Measurements from ENCODE around the gene MPPED1.

Gene MPPED1

GRCh38 chr22:43411869-43412807 lies at the start of gene MPPED1:
TSS of gene MPPED1 (plus strand) at chr22:43412014. CDS start at chr22:43424986, 12,972 bp downstream.
- no peak for DNase-seq

GRCh38 chr22:43363315-43364168 lies 48.3 kb upstream of the MPPED1 start:
- no peak for DNase-seq

DNA sequence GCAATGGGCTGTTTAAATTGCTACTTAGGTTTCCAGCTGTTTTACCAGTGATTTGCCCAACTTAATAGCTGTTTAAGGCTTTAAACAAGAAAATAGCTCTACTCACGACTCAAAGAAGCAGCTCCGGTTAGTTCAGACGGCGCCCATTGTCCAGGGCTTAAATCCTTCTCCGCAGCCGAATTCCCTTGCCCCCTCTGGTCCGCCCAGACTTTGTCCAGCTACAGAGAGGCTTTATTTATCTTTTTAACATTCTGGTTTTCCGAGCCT lies 47.7 kb upstream of the MPPED1 start:
- no peak for DNase-seq

DNA sequence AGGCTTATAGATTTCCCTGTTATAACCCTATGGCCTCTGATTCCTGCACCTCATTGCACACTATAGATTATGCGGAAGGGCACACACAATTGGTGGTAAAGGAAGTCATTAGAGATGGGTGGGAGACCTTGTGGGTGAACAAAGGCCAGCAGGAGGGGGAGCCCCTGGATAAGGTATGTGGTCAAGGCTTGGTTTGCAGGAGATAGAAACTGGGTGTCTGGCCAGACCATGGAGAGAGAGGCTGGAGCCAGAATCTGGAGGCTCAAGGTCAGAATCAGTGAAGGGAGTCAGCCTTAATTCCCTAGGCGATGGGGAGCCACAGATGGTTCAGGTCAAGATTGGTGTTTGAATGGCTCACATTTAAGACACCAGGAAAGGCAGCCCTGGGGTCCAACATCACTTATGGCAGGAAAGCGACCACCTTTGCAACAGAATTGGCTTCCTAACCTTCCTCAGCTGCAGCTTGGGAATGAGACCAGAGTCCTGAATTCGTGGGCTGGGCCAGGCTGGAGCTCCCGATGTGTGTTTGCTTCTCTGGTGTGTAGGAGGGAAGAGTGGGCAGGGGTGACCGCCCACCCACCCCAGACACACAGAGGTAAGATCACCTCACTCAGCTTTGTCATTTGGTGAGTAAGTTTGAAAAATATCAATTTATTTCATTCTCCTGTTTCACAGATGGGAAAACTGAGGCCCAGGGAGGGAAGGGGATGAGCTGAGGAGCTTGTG lies 45.9 kb upstream of the MPPED1 start:
- no peak for DNase-seq

DNA sequence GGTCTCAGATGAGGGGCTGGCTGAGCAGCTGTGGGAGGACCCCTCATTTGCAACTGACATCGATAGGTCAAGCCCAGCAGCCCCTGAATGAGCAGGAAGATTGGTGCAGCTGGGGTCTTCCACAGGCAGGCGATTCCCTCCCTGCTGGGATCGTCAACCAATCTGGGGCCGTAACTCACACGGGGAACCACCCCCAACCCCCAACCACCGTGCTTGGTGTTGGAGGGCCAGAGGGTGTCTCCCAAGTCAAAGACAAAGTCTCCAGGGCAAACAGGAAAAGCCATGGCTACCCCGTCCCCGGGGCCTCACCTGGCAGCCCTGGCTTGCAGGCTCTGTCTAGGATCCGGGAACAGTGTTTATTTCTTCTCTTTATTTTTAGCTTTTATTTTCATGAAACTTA lies 41.8 kb upstream of the MPPED1 start:
- DNase-seq, result no peak

DNA sequence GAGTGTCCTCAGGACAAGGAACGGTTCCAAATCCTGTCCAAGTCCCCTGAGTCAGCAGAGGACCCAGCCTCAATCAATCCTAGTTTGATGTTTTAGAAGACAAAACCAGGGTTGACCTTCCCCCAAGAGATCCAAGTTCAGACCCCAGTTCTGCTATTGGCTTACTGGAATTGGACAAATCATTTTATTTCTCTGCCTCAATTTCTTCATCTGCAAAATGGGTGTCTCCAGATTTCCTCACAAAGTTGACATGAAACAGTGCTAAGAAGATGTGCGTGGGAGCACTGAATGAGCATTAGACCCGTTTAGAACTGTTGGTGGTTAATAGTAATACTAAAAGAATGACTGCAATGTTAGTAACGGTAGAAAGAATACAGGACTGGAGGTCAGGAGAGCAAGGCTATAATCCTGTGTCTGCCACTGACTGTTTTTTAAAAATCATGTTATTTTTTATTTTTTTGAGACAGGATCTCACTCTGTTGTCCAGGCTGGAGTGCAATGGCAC lies 35.8 kb upstream of the MPPED1 start:
- DNase-seq, result no peak

DNA sequence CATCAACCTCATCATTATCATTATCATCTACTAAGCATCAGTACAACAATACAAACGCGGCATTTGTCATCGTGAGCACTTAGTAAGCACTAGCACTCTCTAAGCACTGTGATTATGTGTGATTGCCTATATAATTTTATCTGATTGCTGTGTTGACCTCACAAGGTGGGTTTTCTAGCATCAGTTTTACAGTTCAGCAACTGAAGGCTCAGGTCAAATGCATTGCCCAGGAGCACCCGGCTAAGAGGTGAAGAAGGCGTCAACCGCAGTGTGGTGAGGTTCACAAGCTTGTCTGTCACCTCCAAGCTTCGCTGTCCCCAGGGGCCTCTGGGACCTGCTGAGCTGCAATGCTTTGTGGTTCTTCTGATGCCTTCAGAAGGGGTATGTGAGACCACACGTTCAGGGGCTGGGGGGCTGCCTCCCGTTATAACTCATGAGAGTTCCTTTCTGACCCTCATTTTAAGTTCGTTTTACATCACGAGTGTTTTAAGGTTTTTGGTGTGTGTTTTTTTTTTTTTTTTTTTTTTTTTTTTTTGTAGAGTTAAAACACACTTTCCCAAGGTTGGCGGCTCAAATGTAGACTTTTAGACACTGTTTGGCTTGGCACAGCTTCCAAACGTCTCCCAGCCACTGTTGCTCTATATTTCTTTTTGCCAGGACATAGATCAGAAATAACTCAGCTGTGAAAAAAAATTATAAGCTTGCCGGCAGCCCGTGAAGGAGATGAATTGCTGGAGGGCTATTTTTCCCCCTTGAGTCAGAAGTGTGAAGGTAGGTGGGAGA lies 34.9 kb upstream of the MPPED1 start:
- no peak for DNase-seq

GRCh38 chr22:43377548-43377895 lies 34.3 kb upstream of the MPPED1 start:
- no peak for DNase-seq

GRCh38 chr22:43377896-43378704 lies 33.7 kb upstream of the MPPED1 start:
- DNase-seq, result no peak

- DNase-seq, result no peak
These were observed 30.1 kb upstream of the MPPED1 start for GRCh38 chr22:43381693-43382092.

- DNase-seq, result no peak
These were observed 27.0 kb upstream of the MPPED1 start for GRCh38 chr22:43384863-43385262.

DNA sequence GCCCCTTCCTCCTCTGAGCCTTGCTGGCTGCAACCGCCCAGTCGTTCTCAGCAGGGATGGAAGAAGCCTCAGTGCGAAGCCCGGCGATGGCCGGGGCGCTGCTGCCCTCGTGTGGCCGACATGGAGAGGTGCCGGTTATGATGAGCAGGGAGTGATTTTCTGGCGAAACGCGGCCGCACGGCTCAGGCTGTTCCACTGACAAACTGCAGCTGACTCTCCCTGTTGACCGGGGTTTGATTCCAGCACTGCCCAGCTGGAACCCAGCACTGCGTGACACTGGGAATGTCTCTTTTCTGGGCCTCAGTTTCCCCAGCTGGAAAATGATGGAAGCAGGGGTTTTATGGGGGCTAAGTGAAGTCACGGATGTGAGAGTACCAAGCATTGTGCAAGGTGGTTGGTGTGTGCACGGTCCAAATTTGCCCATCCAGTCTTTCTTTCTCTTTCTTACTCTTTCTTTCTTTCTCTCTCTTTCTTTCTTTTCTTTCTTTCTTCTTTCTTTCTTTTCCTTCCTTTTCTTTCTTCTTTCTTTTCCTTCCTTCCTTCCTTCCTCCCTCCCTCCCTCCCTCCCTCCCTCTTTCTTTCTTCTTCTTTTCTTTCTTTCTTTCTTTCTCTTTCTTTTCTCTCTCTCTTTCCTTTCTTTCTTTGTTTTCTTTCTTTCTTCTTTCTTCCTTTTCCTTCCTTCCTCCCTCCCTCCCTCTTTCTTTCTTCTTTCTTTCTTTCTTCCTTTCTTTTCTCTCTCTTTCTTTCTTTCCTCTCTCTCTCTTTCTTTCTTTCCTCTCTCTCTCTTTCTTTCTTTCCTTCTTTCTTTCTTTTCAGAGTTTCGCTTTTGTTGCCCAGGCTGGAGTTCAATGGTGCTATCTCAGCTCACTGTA lies 25.8 kb upstream of the MPPED1 start:
- DNase-seq, result peak; percentile 24

- DNase-seq, result no peak
These were observed 24.0 kb upstream of the MPPED1 start for GRCh38 chr22:43387815-43388214.

DNA sequence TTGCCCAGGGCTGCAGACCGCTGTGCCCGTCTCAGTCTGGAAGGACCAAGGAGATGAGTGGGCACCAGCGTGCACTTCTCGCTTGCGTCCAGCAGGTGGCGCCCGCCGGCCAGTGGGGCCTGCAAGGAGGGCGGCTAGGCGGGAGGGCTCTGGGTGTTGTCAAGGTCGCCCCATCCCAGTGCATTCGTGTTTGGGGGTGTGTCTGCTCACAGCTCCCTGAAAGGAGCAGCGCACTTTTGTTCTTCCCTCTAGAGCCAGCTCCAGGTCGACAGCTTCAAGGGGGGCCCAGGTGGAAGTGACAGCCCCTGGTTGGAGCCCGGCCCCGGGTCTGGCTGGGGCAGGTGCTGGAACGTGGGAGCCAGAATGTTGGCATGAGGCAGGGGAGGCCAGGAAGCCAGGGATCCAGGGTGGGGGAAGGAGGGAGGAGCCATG lies 23.4 kb upstream of the MPPED1 start:
- peak; percentile 17 for DNase-seq

DNA sequence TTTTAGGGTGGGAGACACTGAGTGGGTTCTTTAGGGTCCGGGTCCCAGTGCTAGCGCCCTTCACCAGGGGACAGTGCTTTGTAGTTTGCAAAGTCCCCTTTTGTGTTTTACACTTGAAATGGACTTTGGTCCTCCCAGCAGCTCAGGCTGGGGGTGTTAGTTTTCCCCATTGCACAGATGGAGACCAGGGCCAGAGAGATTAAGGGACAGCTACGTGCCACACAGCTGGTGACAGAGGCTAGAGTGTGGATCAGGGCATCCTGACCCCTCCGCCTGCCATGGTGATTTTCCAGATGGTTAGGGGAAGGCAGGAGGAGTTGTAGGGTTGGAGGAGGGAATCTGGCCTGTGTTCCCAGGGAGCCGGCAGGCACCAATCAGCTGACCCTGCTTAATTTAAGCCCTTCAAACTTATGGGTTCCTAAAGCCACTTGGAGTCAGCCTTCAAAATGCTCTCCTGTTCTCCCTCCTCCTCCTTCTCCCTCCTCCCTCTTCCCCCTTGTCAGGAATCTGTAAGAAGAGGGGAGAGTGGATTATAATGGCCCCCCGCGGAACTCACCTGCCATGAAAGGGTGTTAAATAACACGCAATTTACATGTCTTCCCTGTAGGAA lies 22.5 kb upstream of the MPPED1 start:
- no peak for DNase-seq

DNA sequence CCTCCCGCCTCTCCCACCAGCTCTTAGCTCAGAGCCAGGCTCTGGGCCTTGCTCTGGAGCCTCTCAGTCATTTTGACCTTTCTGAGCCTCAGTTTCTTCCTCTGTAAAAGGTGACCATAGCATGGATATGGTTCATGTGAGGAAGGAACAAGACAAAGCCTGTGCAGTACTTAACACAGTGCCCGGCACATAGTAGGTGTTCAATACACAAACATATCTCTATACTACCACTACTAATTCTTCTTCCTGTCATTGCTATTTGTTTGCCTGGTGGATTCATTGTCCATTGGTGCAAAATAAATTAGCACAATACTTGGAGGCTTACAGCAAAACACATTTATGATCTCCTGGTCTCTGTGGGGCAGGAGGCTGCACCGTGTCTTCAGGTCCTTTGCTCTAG lies 21.6 kb upstream of the MPPED1 start:
- no peak for DNase-seq

DNA sequence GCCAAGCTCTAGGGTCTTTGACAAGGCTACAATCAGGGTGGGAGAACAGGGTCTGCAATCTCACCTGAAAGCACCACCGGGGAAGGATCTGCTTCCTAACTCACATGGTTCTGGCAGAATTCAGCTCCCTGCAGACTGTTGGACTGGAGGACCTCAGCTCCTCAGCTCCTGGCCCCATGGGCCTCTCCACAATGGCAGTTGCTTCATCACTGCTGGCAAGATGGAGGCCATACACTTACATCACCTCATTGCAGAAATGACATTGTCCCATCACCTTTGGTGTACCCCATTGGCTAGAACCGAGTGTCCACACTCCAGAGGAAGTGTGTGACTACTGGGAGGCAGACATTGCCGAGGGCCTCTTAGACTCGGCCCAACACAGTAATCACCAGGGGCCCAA lies 20.9 kb upstream of the MPPED1 start:
- no peak for DNase-seq

- DNase-seq, result no peak
These were observed 20.5 kb upstream of the MPPED1 start for GRCh38 chr22:43391306-43391705.

GRCh38 chr22:43392385-43392989 lies 19.3 kb upstream of the MPPED1 start:
- no peak for DNase-seq
